Measurements from ENCODE around the gene FGF5.

- TF ChIP-seq CTCF (IDR thresholded peaks at IDR 0.05) (no peak), POLR2A (IDR thresholded peaks at IDR 0.05) (no peak)
Observed at GRCh38 chr4:80308466-80308822, 42.0 kb downstream of the FGF5 start.
